ENCODE data around the gene KCNIP3. TPM values are rescaled to one million over a fixed set of nuclear protein-coding genes. Genes with fewer than 3 reads are reported as not detected.
A peak's percentile ranks its signal among the peaks of the same experiment; 100 is the strongest.
"Not testable (repeated sequence)": the region's sequence is repeated elsewhere in the genome, so short reads cannot be mapped to it uniquely, and the experiment has no call there.

KCNIP3 gene
- total RNA-seq, 1 donor from 2014 or later, result 27.5 TPM

- peak in 1 of 2 donors; percentile 82 for DNase-seq (ENCODE audit: extremely low spot score in 2 of 2)
- Histone ChIP-seq H3K27ac (no peak overlapping the region), H3K4me3 (no peak overlapping the region), H3K27me3 (no peaks in the 10 kb centered on the region), H3K9me3 (no peaks in the 10 kb centered on the region), H3K4me1 (peaks cover 11% of the 10 kb centered on the region), H3K36me3 (no peaks in the 10 kb centered on the region)
- no peak for TF ChIP-seq CTCF (IDR thresholded peaks at IDR 0.05)
- TF ChIP-seq POLR2AphosphoS5 (IDR thresholded peaks at IDR 0.05; ENCODE audit: insufficient read depth in 1 of 2, low read depth in 1 of 2), result no peak
- TF ChIP-seq POLR2A (IDR thresholded peaks at IDR 0.05), result no peak
- intact Hi-C loops (cut with DNase I), result no loop called here
These were observed 56.7 kb downstream of the KCNIP3 start for GRCh38 chr2:95353613-95354468.

GRCh38 chr2:95354469-95354901, 57.3 kb downstream of the KCNIP3 start:
- no peak for TF ChIP-seq POLR2A (IDR thresholded peaks at IDR 0.05)
- TF ChIP-seq POLR2AphosphoS5 (IDR thresholded peaks at IDR 0.05; ENCODE audit: insufficient read depth in 1 of 2, low read depth in 1 of 2), result no peak
- no peak for TF ChIP-seq CTCF (IDR thresholded peaks at IDR 0.05)
- Histone ChIP-seq H3K27ac (no peak overlapping the region), H3K36me3 (no peaks in the 10 kb centered on the region), H3K4me3 (no peak overlapping the region), H3K4me1 (peaks cover 12% of the 10 kb centered on the region), H3K27me3 (no peaks in the 10 kb centered on the region), H3K9me3 (no peaks in the 10 kb centered on the region)
- intact Hi-C loops (cut with DNase I), result no loop called here
- DNase-seq (ENCODE audit: extremely low spot score in 2 of 2), result peak in 1 of 2 donors; percentile 92

- TF ChIP-seq POLR2AphosphoS5 (IDR thresholded peaks at IDR 0.05; ENCODE audit: insufficient read depth in 1 of 2, low read depth in 1 of 2) (no peak), POLR2A (IDR thresholded peaks at IDR 0.05) (no peak), CTCF (IDR thresholded peaks at IDR 0.05) (no peak)
- Histone ChIP-seq H3K9me3 (no peaks in the 10 kb centered on the region), H3K4me3 (no peak overlapping the region), H3K4me1 (peaks cover 12% of the 10 kb centered on the region), H3K27ac (no peak overlapping the region), H3K27me3 (no peaks in the 10 kb centered on the region), H3K36me3 (no peaks in the 10 kb centered on the region)
- peak; percentile 75 to 85 for DNase-seq (ENCODE audit: extremely low spot score in 2 of 2)
- intact Hi-C loops (cut with DNase I), result no loop called here
These were observed 57.8 kb downstream of the KCNIP3 start for GRCh38 chr2:95354925-95355324.

- H3K4me1 ChIP-seq, result peaks cover 12% of the 10 kb centered on the region
- H3K4me3 ChIP-seq; intact Hi-C loops (cut with DNase I); DNase-seq (ENCODE audit: extremely low spot score in 2 of 2); H3K9me3 ChIP-seq; H3K36me3 ChIP-seq; H3K27me3 ChIP-seq; H3K27ac ChIP-seq: not testable (repeated sequence)
These were observed 58.3 kb downstream of the KCNIP3 start for GRCh38 chr2:95355486-95355885.

GRCh38 chr2:95356821-95357700, 59.9 kb downstream of the KCNIP3 start:
- H3K9me3 ChIP-seq, result no peaks in the 10 kb centered on the region
- no peaks in the 10 kb centered on the region for H3K36me3 ChIP-seq
- DNase-seq (ENCODE audit: extremely low spot score in 2 of 2), result peak in 1 of 2 donors; percentile 90
- peaks cover 12% of the 10 kb centered on the region for H3K4me1 ChIP-seq
- intact Hi-C loops (cut with DNase I), result no loop called here
- TF ChIP-seq CTCF (IDR thresholded peaks at IDR 0.05) (no peak), POLR2AphosphoS5 (IDR thresholded peaks at IDR 0.05; ENCODE audit: insufficient read depth in 1 of 2, low read depth in 1 of 2) (no peak), POLR2A (IDR thresholded peaks at IDR 0.05) (no peak)
- H3K27me3 ChIP-seq, result no peaks in the 10 kb centered on the region
- H3K27ac ChIP-seq, result no peak overlapping the region
- no peak overlapping the region for H3K4me3 ChIP-seq

Data from vagina (tissue), 2 donors.